Activated T-cell treated with anti-CD3 and anti-CD28 coated beads, Interleukin-2, amount 50 U/mL, for 4 hours (primary cell): Measurements from ENCODE around the gene ABCD4. TPM values are rescaled to one million over a fixed set of nuclear protein-coding genes. Genes with fewer than 3 reads are reported as not detected.

Source experiments
- ATAC-seq, 2 donors: fragments of 200-7000 bp; cut with Tn5 transposase; one replicate each; pipeline ENCODE4 v1.10.0; 2021
- DNase-seq: peaks from one replicate; pipeline ENCODE4 v3.0.0-alpha.2; 2020
- H3K27me3 Mint-ChIP-seq: one replicate; pipeline ENCODE4 v1.8.0; 2021; ENCODE audit warnings: low read depth, mixed read lengths
- H3K36me3 Mint-ChIP-seq: one replicate; pipeline ENCODE4 v1.8.0; 2022; ENCODE audit warnings: mixed read lengths; ENCODE audit not compliant: insufficient read depth
- H3K4me1 Mint-ChIP-seq: one replicate; pipeline ENCODE4 v1.8.0; 2021; ENCODE audit warnings: low read depth, mixed read lengths
- H3K4me3 Mint-ChIP-seq: one replicate; pipeline ENCODE4 v1.8.0; 2021; ENCODE audit warnings: mild to moderate bottlenecking, moderate library complexity, mixed read lengths
- H3K9me3 Mint-ChIP-seq: one replicate; pipeline ENCODE4 v1.8.0; 2021; ENCODE audit warnings: mixed read lengths
- total RNA-seq, 3 donors: library from RNA; stranded (reverse); gene quantifications; one replicate each; pipeline ENCODE4 v1.2.1, GENCODE V29; 2021

The ABCD4 gene
- total RNA-seq, 3 donors from 2014 or later = 30.4 to 35.7 (median 32.0) TPM

- no peaks in the 10 kb centered on the region for H3K36me3 Mint-ChIP-seq
- DNase-seq = no peak
- no peak overlapping the region for H3K4me3 Mint-ChIP-seq
- peaks cover 6% of the 10 kb centered on the region for H3K27me3 Mint-ChIP-seq
- peaks cover 4% of the 10 kb centered on the region for H3K4me1 Mint-ChIP-seq
- ATAC-seq = no peak
- H3K9me3 Mint-ChIP-seq = no peaks in the 10 kb centered on the region
Observed at GRCh38 chr14:74258764-74259035, 44.0 kb downstream of the ABCD4 start.

- no peaks in the 10 kb centered on the region for H3K9me3 Mint-ChIP-seq
- peaks cover 7% of the 10 kb centered on the region for H3K27me3 Mint-ChIP-seq
- ATAC-seq = peak; percentile 27 to 37
- H3K36me3 Mint-ChIP-seq = no peaks in the 10 kb centered on the region
- peaks cover 4% of the 10 kb centered on the region for H3K4me1 Mint-ChIP-seq
- DNase-seq = no peak
- peak overlapping the region; percentile 83 for H3K4me3 Mint-ChIP-seq
Observed at GRCh38 chr14:74257941-74258763, 44.6 kb downstream of the ABCD4 start.

- Mint-ChIP-seq H3K4me3 (peak overlapping the region; percentile 83), H3K4me1 (peaks cover 4% of the 10 kb centered on the region), H3K36me3 (no peaks in the 10 kb centered on the region), H3K9me3 (no peaks in the 10 kb centered on the region), H3K27me3 (peaks cover 9% of the 10 kb centered on the region)
- ATAC-seq (peak; percentile 92), DNase-seq (peak; percentile 59)
Observed at GRCh38 chr14:74257078-74257940, 45.4 kb downstream of the ABCD4 start.

GRCh38 chr14:74255281-74255680 lies 47.5 kb downstream of the ABCD4 start:
- no peak overlapping the region for H3K4me3 Mint-ChIP-seq
- DNase-seq (no peak), ATAC-seq (no peak)
- peaks cover 22% of the 10 kb centered on the region for H3K27me3 Mint-ChIP-seq
- H3K9me3 Mint-ChIP-seq = no peaks in the 10 kb centered on the region
- no peaks in the 10 kb centered on the region for H3K36me3 Mint-ChIP-seq
- H3K4me1 Mint-ChIP-seq = peaks cover 9% of the 10 kb centered on the region

GRCh38 chr14:74249433-74250375 lies 53.0 kb downstream of the ABCD4 start:
- Mint-ChIP-seq H3K4me3 (no peak overlapping the region), H3K9me3 (no peaks in the 10 kb centered on the region), H3K4me1 (peaks cover 6% of the 10 kb centered on the region), H3K36me3 (no peaks in the 10 kb centered on the region), H3K27me3 (peaks cover 50% of the 10 kb centered on the region)
- DNase-seq = no peak
- ATAC-seq = no peak

- ATAC-seq = no peak
- H3K4me3 Mint-ChIP-seq = no peak overlapping the region
- H3K4me1 Mint-ChIP-seq = peaks cover 6% of the 10 kb centered on the region
- H3K36me3 Mint-ChIP-seq = no peaks in the 10 kb centered on the region
- H3K27me3 Mint-ChIP-seq = peaks cover 62% of the 10 kb centered on the region
- no peaks in the 10 kb centered on the region for H3K9me3 Mint-ChIP-seq
- no peak for DNase-seq
Observed at GRCh38 chr14:74248017-74248416, 54.7 kb downstream of the ABCD4 start.

GRCh38 chr14:74246542-74246941 lies 56.2 kb downstream of the ABCD4 start:
- peaks cover 69% of the 10 kb centered on the region for H3K27me3 Mint-ChIP-seq

GRCh38 chr14:74245292-74245691 lies 57.4 kb downstream of the ABCD4 start:
- peaks cover 21% of the 10 kb centered on the region for H3K4me1 Mint-ChIP-seq
- H3K27me3 Mint-ChIP-seq = peaks cover 73% of the 10 kb centered on the region
- H3K9me3 Mint-ChIP-seq = no peaks in the 10 kb centered on the region
- DNase-seq (no peak), ATAC-seq (no peak)
- H3K4me3 Mint-ChIP-seq = no peak overlapping the region
- no peaks in the 10 kb centered on the region for H3K36me3 Mint-ChIP-seq

More at GRCh38 chr14:74246542-74246941, 56.2 kb downstream of the ABCD4 start:
- ATAC-seq (no peak), DNase-seq (no peak)
- no peak overlapping the region for H3K4me3 Mint-ChIP-seq
- H3K9me3 Mint-ChIP-seq = no peaks in the 10 kb centered on the region
- H3K4me1 Mint-ChIP-seq = peaks cover 13% of the 10 kb centered on the region
- H3K36me3 Mint-ChIP-seq = no peaks in the 10 kb centered on the region

- H3K36me3 Mint-ChIP-seq = no peaks in the 10 kb centered on the region
- no peak overlapping the region for H3K4me3 Mint-ChIP-seq
- H3K9me3 Mint-ChIP-seq = no peaks in the 10 kb centered on the region
- peaks cover 22% of the 10 kb centered on the region for H3K4me1 Mint-ChIP-seq
- H3K27me3 Mint-ChIP-seq = peaks cover 77% of the 10 kb centered on the region
- ATAC-seq = no peak
- DNase-seq = no peak
Observed at GRCh38 chr14:74244115-74244514, 58.6 kb downstream of the ABCD4 start.

GRCh38 chr14:74243051-74243450 lies 59.7 kb downstream of the ABCD4 start:
- Mint-ChIP-seq H3K4me1 (peaks cover 22% of the 10 kb centered on the region), H3K36me3 (no peaks in the 10 kb centered on the region), H3K27me3 (peaks cover 81% of the 10 kb centered on the region), H3K4me3 (no peak overlapping the region), H3K9me3 (no peaks in the 10 kb centered on the region)
- no peak for DNase-seq
- ATAC-seq = no peak

GRCh38 chr14:74242780-74243042 lies 60.0 kb downstream of the ABCD4 start:
- DNase-seq = no peak
- Mint-ChIP-seq H3K4me1 (peaks cover 22% of the 10 kb centered on the region), H3K27me3 (peaks cover 82% of the 10 kb centered on the region), H3K4me3 (no peak overlapping the region), H3K36me3 (no peaks in the 10 kb centered on the region), H3K9me3 (no peaks in the 10 kb centered on the region)
- no peak for ATAC-seq

GRCh38 chr14:74242021-74242779 lies 60.5 kb downstream of the ABCD4 start:
- DNase-seq = no peak
- Mint-ChIP-seq H3K4me1 (peaks cover 22% of the 10 kb centered on the region), H3K4me3 (peak overlapping the region; percentile 54), H3K36me3 (no peaks in the 10 kb centered on the region), H3K27me3 (peaks cover 83% of the 10 kb centered on the region), H3K9me3 (no peaks in the 10 kb centered on the region)
- ATAC-seq = no peak

GRCh38 chr14:74241652-74242017 lies 61.1 kb downstream of the ABCD4 start:
- DNase-seq (no peak), ATAC-seq (no peak)
- no peaks in the 10 kb centered on the region for H3K36me3 Mint-ChIP-seq
- H3K9me3 Mint-ChIP-seq = no peaks in the 10 kb centered on the region
- peaks cover 22% of the 10 kb centered on the region for H3K4me1 Mint-ChIP-seq
- H3K27me3 Mint-ChIP-seq = peaks cover 82% of the 10 kb centered on the region
- H3K4me3 Mint-ChIP-seq = peak overlapping the region; percentile 54
